Pulmonary artery endothelial cell (primary cell): ENCODE data around the gene PAX3. TPM values are rescaled to one million over a fixed set of nuclear protein-coding genes. Genes with fewer than 3 reads are reported as not detected.

ENCODE experiments used
- DNase-seq: peaks from one replicate; pipeline ENCODE4 v3.0.0-alpha.2; 2011; ENCODE audit warnings: low read depth, low spot score
- total RNA-seq: library from RNA; depleted of rRNA; stranded (reverse); fragments of >200 nt; gene quantifications from 2 replicates; pipeline ENCODE4 v1.2.3, GENCODE V29; 2014

PAX3 gene
- total RNA-seq, 1 donor from 2014 or later, result not detected

DNA sequence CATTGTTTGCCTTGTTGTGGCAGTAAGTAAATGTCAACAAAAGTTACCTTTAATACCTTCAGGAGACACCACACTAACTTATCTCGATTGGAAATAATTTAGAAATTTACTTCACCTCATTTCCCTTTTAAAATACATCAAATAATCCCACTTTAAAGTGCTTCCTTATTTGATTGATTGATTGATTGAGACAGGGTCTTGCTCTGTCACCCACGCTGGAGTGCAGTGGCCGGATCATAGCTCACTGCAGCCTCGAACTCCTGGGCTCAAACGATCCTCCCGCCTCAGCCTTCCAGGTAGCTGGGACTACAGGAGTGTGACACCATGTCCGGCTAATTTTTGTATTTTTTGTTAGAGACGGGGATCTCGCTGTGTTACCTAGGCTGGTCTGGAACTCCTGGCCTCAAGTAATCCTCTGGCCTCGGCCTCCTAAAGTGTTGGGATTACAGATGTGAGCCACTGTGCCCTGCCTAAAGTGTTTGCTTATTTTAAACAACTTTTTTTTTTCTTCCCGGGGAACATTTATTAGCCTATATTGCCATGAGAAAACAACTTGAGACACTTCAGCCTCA, 12.0 kb upstream of the PAX3 start:
- no peak for DNase-seq

DNA sequence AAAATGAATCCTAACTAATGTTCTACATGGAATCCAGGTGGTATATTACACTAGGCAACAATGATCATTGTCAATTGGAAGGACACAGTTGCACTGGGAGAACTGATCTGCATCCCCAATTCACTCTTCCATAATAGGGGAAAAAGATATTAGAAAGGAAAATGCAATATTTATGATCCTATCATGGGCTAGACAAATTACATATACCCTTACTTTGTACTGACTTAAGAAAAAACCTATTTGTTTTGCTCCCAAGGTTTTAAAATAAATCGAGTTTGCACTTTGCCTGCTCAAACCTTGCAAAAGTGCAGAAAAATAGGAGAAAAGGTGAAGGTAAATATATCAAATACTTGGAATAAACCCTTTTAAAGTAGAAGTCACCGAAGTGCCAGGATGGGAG, 11.0 kb upstream of the PAX3 start:
- DNase-seq, result no peak

DNA sequence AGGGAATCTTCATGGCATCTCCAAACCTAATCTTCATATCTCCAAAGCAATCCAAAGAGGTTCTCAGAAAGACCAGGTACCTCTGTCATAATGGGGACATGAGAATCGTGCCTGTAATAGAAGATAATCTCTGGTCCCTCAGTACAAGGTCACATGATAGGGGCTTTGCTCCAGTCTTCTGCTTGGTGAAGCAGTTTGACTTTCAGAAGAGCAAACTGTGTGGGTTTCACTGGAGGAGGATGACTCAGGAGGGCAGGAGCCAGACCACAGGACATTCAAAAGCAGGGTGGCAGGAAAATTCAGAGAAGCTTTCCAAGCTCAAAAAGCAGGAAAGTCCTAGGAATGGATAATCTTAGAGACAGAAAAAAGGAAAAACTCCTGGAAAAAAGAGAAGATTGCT, 10.6 kb upstream of the PAX3 start:
- DNase-seq, result no peak

DNA sequence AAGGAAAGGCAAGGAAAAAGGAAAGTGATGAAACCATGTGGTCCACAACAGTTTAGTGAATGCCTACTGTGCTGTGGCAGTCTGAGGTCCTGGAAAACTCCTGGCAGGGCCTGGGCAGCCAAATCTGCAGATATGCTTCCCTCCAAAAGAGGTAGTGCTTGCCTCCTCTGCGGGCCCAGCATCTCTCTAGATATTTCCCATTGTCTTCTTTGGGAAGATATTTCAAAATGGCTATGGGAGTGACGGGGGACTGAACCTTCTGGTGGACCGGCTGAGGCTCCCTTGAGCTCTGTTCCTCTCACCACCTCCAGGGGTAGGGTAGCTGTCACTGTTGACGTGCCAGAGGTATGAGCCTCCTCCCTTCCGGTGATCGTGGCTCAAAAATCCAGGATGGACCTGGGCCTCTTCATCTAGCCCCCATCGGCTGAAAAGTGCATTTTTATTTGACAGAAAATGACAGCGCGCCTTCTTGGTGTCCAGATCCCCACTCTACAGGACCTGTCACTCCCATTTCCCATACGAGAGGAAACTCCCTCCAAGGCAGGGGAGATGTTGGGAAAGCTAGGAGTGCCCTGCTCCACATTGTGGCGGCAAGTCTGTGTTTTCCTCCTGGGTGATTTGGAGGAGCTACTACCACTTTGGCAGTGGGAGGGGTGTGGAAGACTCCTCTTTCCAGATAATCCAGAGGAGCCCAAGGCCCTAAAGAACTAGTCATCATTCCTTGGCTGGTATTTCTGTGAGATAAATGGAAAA, 9.4 kb upstream of the PAX3 start:
- no peak for DNase-seq

DNA sequence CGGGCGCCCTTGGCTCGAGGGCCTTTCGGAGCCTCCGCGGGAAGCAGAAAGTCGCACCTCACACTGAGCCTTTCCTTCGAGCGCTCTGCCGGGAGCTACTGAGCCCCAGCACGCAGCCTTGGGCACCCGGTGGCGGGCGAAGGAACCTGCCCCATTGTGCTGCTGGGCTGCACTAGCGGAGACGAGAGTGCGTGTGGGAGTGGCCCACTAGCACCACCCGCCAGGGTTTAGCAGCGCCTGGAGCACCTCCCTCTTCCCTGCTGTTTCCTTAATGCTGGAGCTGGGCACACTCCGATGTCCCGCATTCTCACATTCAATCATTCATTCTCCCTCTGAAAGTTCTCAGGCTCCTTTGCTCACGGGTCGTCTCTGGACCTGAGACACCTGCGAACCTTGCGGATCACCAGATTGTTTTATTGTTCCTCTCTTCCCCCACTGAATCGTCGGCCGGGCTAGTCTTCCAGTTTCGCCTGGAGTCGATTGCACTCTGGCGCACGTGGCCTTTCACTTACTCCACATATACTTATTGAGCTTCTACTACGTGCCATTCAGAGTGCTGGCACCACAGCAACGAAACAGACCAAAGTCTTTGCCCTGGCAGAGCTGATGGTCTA, 8.5 kb upstream of the PAX3 start:
- DNase-seq, result no peak

DNA sequence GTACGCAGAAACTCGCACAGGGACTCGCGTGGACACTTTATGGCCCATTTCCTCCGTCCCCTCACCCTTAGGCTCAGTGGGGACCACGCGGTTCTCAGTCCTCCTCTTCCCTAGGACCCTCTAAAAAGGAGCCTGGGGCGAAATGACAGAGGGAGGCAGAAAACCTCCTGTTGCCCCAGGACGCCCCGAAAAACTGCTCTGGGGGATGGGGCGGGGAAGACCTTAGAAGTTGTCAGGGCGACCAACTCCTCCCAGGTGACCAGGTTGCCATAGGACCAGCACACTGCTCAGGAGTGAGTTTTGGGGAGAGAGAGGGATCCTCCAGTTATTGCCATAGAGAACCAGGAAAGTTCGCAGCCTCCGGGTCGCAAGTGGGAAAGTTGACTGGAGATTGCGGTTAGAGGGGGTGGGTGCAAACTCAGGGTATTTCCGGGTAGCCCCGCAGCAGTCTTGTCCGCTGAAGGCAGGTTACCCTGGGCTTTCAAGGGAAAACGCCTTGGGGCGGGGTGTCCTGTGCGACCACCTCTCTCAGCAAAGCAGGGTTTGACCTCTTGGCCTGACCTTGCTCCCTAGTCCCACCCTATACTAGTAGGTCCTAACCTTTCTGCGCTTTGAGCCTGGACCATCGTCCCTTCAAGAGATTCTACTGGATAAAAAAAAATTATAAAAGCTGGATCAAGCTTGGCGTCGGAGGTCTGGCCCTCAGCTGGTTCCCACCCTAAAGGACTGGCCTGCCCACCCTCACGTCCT, 7.8 kb upstream of the PAX3 start:
- no peak for DNase-seq

DNA sequence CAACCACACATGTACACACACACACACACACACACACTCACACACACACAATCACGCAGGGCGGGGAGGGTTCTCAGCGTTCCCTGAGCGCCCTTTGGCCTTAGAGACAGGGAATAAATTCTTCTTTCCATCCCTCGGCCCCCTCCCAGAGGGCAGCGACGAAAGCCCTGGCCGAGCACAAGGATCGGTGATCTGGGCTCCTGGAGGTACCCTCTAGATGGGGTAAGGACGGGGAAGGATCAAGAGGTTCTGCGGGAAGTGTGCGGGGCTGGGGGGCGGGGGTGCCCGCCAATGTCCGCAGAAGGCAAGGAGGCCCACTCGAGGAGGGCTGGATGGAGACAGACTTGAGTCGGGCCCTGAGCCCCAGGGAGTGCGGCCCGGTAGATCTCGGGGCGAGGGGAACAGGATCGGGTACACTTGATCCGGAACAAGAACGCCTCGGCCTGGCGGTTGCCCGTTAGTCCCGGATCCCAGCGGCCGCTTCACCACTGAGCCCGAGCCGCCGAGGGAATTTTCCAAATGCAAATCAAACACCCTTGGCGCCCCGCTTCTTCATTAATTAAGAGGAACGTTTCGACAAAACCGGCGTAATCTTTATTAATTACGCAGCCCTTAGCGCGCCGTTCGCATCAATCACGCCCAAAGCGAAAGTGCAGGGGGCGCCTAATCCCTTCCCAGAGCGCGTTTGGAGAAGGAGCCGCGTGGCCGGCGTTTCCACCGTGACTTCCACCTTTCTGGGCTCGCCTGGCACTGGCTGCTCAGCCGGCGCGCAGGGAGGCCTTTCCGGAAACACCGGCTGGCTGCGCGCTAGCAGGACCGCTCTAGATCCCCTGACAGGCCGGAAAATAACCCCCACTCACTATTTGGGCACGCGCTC, 7.0 kb upstream of the PAX3 start:
- no peak for DNase-seq

DNA sequence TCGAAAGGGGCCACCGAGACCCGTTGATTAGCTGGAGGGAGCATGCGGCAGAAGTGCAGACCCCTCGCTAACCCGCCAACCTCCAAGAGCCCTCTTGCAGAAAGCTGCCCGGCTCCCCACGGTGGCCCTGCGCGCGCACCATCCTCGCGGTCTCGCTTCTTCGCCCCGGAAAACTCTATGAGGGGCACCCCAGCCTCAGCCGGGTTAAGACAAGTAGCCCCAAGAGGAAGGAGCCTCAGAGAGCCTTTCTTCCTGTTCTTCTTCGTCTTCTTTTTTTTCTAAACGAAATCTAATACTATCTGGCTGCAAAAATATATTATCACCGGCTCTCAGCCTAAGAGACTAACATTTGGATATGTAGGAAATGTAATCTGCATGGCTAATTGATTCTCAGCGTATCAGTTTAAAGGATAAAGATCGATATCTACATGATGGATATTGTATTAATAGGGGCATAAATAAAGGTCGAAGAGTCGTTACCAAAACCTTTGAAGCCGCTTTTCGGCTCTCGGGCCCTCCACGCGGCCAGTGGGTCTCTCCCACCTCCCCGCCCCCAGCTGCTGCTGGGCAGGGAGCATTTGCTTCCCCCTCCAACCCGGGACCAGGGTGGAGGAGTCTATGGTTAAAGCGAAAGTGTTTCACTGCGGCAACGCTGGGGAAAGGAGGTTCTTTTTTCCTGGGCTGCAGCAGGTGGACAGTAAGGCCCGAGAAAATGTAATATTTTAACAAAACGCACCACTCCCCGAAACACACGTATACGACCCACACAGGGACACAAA, 6.1 kb upstream of the PAX3 start:
- DNase-seq, result no peak

DNA sequence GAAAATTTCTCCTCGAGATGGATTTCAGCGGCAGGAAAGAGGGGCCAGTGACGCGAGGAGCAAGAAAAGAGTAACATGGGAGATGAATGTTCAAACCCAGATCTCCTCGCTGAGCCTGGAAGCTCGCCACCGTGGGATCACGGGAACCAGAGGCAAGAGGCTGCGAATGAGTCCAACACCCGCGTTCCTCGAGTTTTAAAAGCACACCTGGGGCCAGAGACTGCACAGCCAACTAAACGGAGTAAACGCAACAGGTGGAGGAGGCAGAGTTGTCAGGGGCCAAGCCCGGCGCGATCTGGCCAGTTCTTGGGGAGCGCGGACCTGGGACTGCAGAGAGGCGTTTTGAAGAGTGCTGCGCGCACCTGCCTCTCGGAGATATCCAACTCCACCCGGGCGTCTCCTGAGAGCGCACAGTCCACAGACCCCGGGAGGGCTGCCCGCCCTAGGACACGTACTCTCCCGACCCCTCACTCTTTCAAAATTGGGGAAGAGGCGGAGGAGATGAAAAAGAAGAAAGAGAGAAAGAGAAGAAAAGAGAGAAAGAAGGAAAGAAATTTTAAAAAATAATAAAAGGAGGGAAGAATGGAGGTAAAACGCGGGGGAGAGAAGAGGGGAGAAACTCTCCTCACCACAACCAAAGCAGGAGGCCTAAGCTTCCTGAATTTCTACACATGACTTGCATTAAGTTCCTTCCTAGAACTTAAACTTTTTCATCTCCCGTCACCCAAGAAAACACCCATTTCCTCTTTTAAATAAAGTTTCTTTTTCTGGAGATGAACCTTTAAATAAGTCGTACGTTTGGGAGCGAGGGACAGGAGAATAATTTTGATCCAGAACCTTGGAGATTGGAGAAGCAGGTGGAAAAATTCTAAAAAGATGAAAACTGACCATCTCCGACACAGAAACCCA, 5.3 kb upstream of the PAX3 start:
- DNase-seq, result no peak

DNA sequence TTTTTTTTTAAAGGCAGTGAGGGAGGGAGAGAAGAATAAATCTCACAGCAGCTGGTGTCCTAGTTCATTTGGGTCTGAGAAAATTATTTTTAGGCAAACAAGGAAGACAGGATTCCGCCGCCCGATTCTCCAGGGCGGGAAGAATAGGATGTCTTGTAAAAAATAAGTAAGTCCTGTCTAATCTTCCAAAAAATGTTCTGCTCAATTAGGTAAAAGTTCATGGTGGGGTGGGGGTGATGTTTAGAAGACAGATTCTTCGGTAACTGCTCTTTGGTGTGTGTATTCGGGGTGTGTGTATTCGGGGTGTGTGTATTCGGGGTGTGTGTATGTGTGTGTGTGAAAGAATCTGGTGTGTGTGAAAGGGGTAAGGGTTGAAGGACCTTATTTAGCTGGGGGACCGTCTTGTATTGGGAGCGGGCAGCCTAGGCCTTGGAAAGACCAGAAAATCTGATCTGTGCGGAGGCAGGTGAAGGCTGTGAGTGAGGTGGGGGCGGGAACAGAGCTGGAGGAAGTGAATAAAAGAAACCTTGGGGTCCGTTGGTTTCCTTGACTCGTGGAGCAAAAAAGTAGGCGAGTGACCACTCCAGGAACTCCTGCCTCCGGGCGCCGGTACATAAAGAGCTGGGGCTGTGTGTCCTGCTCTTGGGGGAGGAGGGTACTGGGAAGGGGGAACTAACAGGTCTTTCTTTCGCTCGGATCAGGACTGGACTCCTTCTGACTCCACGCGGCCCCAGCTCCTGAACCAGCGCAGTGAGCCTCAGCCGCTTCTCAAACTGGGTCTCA, 4.4 kb upstream of the PAX3 start:
- no peak for DNase-seq

DNA sequence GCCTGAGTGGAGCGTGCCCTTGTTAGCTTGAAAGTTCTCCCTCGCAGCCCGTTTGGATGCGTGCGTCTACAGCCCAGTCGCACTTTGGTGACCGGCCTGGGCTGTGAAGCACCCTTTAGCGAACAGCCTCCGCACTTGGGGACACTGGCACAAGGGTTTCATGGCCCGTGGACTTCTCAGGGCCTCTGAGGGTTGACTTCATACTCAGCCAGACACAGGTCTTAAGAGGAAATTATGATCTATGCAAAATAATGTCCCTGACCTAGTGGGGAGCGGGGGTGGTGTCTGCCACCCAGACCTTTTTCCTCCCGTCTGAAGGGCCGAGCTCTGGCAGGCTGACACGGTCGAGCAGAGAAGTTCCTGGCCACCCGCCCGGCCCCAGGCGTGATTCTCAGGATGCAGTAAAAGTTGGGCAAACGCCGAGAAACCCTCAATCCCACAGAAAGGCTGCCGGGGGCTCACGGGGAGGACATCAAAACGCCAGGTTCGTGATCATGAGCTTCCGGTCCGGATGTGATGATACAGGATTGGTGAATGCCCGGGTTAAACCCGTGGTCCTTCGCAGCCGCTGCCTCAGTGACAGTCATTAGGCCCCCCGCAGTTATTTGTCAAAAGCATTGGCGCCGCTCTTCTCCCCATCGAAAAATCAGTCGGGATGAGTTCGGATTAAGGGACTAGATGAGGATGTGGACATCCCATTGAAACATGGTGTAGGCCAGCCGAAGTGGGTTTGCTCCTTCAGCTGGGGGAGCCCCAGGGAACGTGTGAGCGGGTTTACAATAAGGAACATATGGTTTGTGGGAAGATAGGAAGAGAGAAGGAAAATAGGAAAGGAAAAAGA, 3.6 kb upstream of the PAX3 start:
- no peak for DNase-seq

DNA sequence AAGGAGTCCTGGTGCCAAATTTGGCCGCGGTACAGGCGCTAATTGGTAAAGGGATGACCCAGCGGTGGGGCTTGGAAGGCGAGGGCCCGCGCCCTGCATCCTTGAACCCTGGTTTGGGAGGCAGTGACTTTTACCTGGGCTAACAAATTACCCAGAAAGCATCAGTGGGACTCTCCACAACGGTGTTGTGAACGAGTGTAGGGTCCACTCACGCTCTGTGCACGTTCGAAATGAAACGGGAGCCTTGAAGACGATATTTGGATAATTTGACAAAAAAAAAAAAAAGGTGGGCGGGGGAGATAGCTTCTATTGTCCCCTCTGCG, 3.0 kb upstream of the PAX3 start:
- DNase-seq, result no peak

DNA sequence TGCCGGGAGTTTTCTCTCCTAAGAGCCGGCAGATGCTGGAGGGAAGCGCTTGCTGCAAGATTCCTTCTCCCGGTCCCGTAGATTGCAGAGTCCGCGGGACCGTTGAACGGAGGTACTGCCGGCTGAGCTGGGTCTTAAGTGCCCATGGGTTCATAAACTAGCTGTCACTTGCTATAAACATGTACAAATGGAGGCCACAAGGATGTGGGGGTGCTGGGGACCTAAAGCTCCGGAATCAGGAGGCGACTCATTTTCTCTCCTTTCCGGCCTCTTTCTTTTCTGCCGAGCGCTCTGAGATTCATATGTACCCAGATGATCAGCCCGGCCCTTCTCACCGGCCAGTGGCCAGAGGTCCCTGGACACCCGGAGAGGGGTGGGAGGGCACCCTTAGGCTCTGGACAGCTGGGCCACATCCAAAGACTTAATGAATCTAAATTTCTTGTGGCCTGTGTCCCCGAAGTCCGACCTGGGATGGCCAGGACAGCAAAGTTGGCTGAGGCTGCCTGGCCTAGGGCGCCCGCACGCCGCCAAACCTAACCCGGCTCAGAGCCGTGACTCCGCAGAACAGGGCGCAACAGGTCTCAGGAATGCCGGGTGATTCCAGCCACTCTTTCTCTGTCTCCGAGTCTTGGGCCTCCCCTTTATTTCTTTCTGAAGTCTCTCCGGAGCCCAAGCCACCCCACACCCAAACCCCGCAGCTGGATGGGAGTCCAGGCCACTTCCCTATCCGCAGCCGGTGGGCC, 2.4 kb upstream of the PAX3 start:
- DNase-seq, result no peak

DNA sequence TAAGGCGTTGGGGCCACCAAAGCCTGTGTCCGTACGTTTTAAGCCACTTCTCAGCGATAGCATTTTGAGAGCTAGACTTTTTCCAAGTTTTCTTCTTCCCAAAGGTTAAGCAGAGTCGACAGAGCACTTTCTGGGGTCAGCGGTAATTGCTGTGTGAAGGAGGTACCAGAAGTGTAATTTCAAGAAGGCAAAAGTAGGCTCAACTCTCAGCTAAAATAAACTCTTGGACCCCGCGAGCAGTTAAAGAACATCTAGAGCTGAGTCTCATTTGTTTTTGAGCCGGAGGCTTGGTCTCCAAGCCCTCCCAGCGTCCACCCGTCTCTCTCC, 1.9 kb upstream of the PAX3 start:
- DNase-seq, result no peak

DNA sequence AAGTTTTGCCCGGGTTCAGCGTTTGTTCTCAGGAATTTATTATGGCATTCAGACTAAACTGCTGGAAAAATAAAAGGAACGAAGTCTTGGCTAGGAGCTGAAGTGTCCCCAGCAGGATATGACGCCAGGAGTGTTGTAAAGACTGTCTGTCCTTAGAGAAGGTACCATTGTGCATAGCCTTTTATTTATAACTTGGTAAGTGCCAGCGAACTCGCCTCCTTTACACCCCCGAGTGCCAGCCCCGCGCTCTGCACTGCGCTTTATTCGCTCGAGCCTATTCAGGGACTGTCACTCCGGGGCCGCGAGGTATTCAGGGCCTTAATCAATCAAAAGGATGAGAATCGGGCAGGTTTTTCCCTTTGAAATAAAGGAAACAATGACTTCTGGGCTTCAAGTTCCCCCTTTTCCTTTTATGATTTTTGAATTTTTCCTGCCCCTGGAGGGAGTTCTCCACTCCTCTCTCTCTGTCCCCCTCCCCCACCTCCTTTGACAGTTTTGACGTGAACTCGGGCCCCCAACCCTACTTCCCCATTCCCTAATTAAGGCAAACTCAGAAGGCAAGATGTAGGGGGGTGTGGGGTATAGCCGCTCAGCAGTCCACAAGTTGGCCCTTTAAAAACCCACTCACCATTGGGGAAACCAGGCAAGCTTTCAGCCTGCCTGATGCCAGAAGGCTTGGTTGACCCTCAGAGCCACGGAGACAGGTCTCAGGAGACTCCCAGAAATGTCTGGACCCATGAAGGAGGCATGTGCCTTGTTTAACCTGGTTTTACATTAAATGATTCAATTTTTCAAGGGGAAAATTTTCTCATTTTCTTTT, 1.3 kb upstream of the PAX3 start:
- DNase-seq, result no peak

DNA sequence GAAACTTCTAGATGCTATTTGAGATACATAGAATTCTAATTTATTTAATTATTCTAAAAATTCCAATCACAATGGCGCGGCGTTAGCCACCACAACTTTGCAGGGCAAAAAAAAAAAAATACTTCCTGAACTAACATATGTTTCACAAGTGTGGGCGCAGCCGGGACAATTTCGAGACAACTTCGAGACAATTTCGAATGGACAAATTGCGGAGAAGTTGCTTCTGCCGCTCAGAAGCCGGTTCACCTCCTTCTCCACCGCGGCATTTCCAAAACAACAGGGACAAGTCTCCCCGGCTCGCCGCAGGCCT, 842 bp downstream of the PAX3 start:
- no peak for DNase-seq

DNA sequence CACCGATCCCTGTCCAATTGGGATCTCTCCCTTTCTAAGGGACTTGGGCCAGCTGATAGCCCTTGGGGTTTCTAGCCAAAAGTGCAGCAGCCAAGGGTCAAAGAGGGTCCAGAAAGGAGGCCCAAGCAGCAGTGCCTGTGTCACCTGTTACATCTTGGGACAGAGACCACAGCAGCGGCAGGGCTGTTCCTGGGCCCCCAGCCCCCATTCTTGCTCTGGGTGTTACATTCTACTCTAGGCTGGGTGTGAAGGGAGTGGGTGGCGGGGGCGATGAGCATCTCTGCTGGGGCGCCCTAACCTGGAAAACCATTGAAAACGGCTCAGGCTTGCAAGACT, 1.2 kb downstream of the PAX3 start:
- no peak for DNase-seq
